Natural killer cell (primary cell): ENCODE results near the gene MTAP. TPM values are rescaled to one million over a fixed set of nuclear protein-coding genes. Genes with fewer than 3 reads are reported as not detected.

Experiments
- ATAC-seq, 3 donors: fragments of 150-1000 bp in 2 of 3; fragments of 200-7000 bp in 1 of 3; cut with Tn5 transposase; 1 replicate in 1 of 3; 2 replicates in 2 of 3; pipeline ENCODE4 v1.10.0; 2021; ENCODE audit warnings: mild to moderate bottlenecking in 2 of 3, moderate library complexity in 2 of 3
- DNase-seq, 2 donors: peaks; one replicate each; pipeline versions ENCODE4 v3.0.0 to v3.0.0-alpha.2; 2013 to 2021; ENCODE audit warnings: mixed read lengths in 1 of 2
- H3K27ac ChIP-seq: one replicate; pipeline ENCODE4 v1.5.1; 2013; ENCODE audit warnings: mild to moderate bottlenecking, low read length
- H3K27me3 ChIP-seq: one replicate; pipeline ENCODE4 v1.6.1; 2013; ENCODE audit warnings: low read length; ENCODE audit not compliant: control insufficient read depth, insufficient read depth
- H3K36me3 ChIP-seq: one replicate; pipeline ENCODE4 v1.6.1; 2013; ENCODE audit warnings: low read length; ENCODE audit not compliant: control insufficient read depth, insufficient read depth
- H3K4me1 ChIP-seq: one replicate; pipeline ENCODE4 v1.6.1; 2013; ENCODE audit warnings: low read length; ENCODE audit not compliant: control insufficient read depth, insufficient read depth
- H3K4me3 ChIP-seq: one replicate; pipeline ENCODE4 v1.5.1; 2013; ENCODE audit warnings: low read length
- H3K9me3 ChIP-seq: one replicate; pipeline ENCODE4 v1.6.1; 2013; ENCODE audit warnings: low read length; ENCODE audit not compliant: control insufficient read depth, insufficient read depth
- H3K27ac Mint-ChIP-seq, 2 donors: one replicate each; pipeline ENCODE4 v1.8.0; 2022; ENCODE audit warnings: mild to moderate bottlenecking in 2 of 2, mixed read lengths in 2 of 2, moderate library complexity in 1 of 2
- H3K27me3 Mint-ChIP-seq, 2 donors: one replicate each; pipeline ENCODE4 v1.8.0; 2022; ENCODE audit warnings: low read depth in 2 of 2, mixed read lengths in 2 of 2
- H3K36me3 Mint-ChIP-seq: one replicate; pipeline ENCODE4 v1.8.0; 2022; ENCODE audit warnings: mixed read lengths
- H3K4me1 Mint-ChIP-seq, 2 donors: one replicate each; pipeline ENCODE4 v1.8.0; 2022; ENCODE audit warnings: mixed read lengths in 2 of 2
- H3K4me3 Mint-ChIP-seq: one replicate; pipeline ENCODE4 v1.8.0; 2022; ENCODE audit warnings: mild to moderate bottlenecking, moderate library complexity, mixed read lengths
- H3K9me3 Mint-ChIP-seq, 2 donors: one replicate each; pipeline ENCODE4 v1.8.0; 2022; ENCODE audit warnings: mixed read lengths in 2 of 2
- WGBS: methylation state at CpG from one replicate; pipeline ENCODE4 v1.1.7; 2013; ENCODE audit warnings: missing lambda C conversion rate; ENCODE audit not compliant: insufficient coverage; 5-methylcytosine and 5-hydroxymethylcytosine counted together
- intact Hi-C: fragments of 100-400 bp; cut with micrococcal nuclease; formaldehyde crosslinking; loops from one replicate; pipeline ENCODE4 v1.14.2; 2022
- total RNA-seq, 4 donors: library from RNA; stranded (reverse); fragments of 120-200 nt in 1 of 4; gene quantifications; one replicate each; pipeline versions ENCODE4 v1.2.3 to v1.2.4, GENCODE V29; 2013 to 2022
- TF ChIP-seq, protein P1 (sequence below): fragments of 200-600 bp; IDR thresholded peaks from one replicate; pipeline ENCODE4 v1.8.0; 2022; ENCODE audit warnings: antibody characterized with exemption

Gene MTAP
- total RNA-seq, result 10 to 100 TPM; 19.4 to 20.7 (median 19.6) TPM
- 33.6 TPM for total RNA-seq (2013)

GRCh38 chr9:21802418-21803000 lies at the start of gene MTAP:
Gene MTAP, plus strand, starts transcription at chr9:21802636. Its CDS starts 113 bp downstream, at chr9:21802749.
- Histone ChIP-seq H3K9me3 (no peaks in the 10 kb centered on the region), H3K4me3 (peak within 1 kb of the TSS; percentile 79), H3K27ac (peak within 1 kb of the TSS; percentile 50), H3K4me1 (peaks cover 16% of the 10 kb centered on the region), H3K36me3 (no peaks in the 10 kb centered on the region), H3K27me3 (peaks cover 7% of the 10 kb centered on the region)
- peak; percentile 48 to 80 for DNase-seq
- Mint-ChIP-seq H3K36me3 (no peaks in the 10 kb centered on the region), H3K9me3 (no peaks in the 10 kb centered on the region), H3K27me3 (peaks cover 8 to 12% of the 10 kb centered on the region in 2 donors), H3K27ac (peak within 1 kb of the TSS; percentile 90 to 97), H3K4me3 (peak within 1 kb of the TSS; percentile 99), H3K4me1 (peaks cover 40 to 46% of the 10 kb centered on the region in 2 donors)
- TF ChIP-seq, protein P1, sequence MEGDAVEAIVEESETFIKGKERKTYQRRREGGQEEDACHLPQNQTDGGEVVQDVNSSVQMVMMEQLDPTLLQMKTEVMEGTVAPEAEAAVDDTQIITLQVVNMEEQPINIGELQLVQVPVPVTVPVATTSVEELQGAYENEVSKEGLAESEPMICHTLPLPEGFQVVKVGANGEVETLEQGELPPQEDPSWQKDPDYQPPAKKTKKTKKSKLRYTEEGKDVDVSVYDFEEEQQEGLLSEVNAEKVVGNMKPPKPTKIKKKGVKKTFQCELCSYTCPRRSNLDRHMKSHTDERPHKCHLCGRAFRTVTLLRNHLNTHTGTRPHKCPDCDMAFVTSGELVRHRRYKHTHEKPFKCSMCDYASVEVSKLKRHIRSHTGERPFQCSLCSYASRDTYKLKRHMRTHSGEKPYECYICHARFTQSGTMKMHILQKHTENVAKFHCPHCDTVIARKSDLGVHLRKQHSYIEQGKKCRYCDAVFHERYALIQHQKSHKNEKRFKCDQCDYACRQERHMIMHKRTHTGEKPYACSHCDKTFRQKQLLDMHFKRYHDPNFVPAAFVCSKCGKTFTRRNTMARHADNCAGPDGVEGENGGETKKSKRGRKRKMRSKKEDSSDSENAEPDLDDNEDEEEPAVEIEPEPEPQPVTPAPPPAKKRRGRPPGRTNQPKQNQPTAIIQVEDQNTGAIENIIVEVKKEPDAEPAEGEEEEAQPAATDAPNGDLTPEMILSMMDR, result no peak
- intact Hi-C loops, result loop anchor here (5.0 kb wide), 1 partner anchor 470 kb away; no protein-coding TSS in a partner anchor
- peak; percentile 77 to 80 (median 79) for ATAC-seq
- WGBS, result under 1% methylated on average over 47 of the region's 48 CpGs

- Mint-ChIP-seq H3K9me3 (no peaks in the 10 kb centered on the region), H3K27ac (no peak overlapping the region), H3K4me1 (no peaks in the 10 kb centered on the region), H3K36me3 (no peaks in the 10 kb centered on the region), H3K27me3 (peaks cover 11 to 61% of the 10 kb centered on the region in 2 donors), H3K4me3 (no peak overlapping the region)
- DNase-seq (no peak), ATAC-seq (no peak)
- WGBS, result no CpG with 5 or more reads among the region's 1 CpG
- no peaks in the 10 kb centered on the region for H3K27me3 ChIP-seq
- TF ChIP-seq, protein P1, result no peak
- H3K9me3 ChIP-seq, result no peaks in the 10 kb centered on the region
- intact Hi-C loops, result no loop called here
- no peaks in the 10 kb centered on the region for H3K4me1 ChIP-seq
- H3K36me3 ChIP-seq, result no peaks in the 10 kb centered on the region
- H3K4me3 ChIP-seq, result no peak overlapping the region
- no peak overlapping the region for H3K27ac ChIP-seq
Observed at GRCh38 chr9:21753523-21753922, 48.9 kb upstream of the MTAP start.

- no peak overlapping the region for H3K27ac Mint-ChIP-seq
- Histone ChIP-seq H3K27me3 (no peaks in the 10 kb centered on the region), H3K36me3 (no peaks in the 10 kb centered on the region), H3K27ac (no peak overlapping the region), H3K4me3 (no peak overlapping the region), H3K9me3 (no peaks in the 10 kb centered on the region), H3K4me1 (no peaks in the 10 kb centered on the region)
- intact Hi-C loops, result no loop called here
- 89% methylated on average over 1 of the region's 2 CpGs for WGBS
- H3K36me3 Mint-ChIP-seq, result no peaks in the 10 kb centered on the region
- ATAC-seq, result no peak
- TF ChIP-seq, protein P1, result no peak
- no peaks in the 10 kb centered on the region for H3K9me3 Mint-ChIP-seq
- no peak for DNase-seq
- no peaks in the 10 kb centered on the region for H3K4me1 Mint-ChIP-seq
- no peak overlapping the region for H3K4me3 Mint-ChIP-seq
- H3K27me3 Mint-ChIP-seq, result peaks cover 14 to 61% of the 10 kb centered on the region in 2 donors
Observed at GRCh38 chr9:21754741-21755140, 47.7 kb upstream of the MTAP start.

DNA sequence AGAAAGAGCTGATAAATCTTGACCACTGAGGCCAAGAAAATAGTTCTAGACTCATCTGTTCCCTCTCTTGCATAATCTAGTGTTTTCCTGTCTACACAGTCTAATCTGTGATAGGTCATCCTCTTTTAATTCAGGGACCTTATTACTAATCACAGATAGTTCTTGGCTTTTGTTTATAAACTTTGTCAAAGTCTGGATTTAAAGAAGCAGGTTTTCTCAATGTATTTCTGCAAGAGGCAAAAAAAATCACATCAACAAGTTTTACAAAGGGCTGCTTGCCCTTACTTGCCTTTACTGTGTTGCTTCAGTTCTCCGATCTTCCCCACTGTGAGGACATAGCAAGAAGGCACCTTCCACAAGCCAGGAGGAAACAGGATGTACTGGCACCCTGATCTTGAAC lies 43.9 kb upstream of the MTAP start:
- Mint-ChIP-seq H3K9me3 (no peaks in the 10 kb centered on the region), H3K4me3 (no peak overlapping the region), H3K27me3 (peaks cover 27 to 49% of the 10 kb centered on the region in 2 donors), H3K36me3 (no peaks in the 10 kb centered on the region), H3K4me1 (no peaks in the 10 kb centered on the region), H3K27ac (no peak overlapping the region)
- H3K9me3 ChIP-seq, result no peaks in the 10 kb centered on the region
- ATAC-seq (no peak), DNase-seq (no peak)
- H3K27me3 ChIP-seq, result no peaks in the 10 kb centered on the region
- WGBS, result 92% methylated on average over 1 of the region's 1 CpG
- intact Hi-C loops, result no loop called here
- H3K4me1 ChIP-seq, result no peaks in the 10 kb centered on the region
- TF ChIP-seq, protein P1, result no peak
- no peaks in the 10 kb centered on the region for H3K36me3 ChIP-seq
- H3K27ac ChIP-seq, result no peak overlapping the region
- H3K4me3 ChIP-seq, result no peak overlapping the region
